Esophagus mucosa (tissue), 1 donor: ENCODE measurements around the gene U2AF1. TPM values are rescaled to one million over a fixed set of nuclear protein-coding genes. Genes with fewer than 3 reads are reported as not detected.

Source experiments
- total RNA-seq: library from RNA; stranded (reverse); gene quantifications from one replicate; pipeline ENCODE4 v1.2.4, GENCODE V29; 2023
- donor health status: DM: yes; HTN: yes; CAD: no.

The U2AF1 gene
- total RNA-seq, 1 donor from 2014 or later: 49.1 TPM

Other genes with a start within 250 kb of the U2AF1 start
- gene WDR4, start 228.0 kb downstream of the U2AF1 start, total RNA-seq: 19.8 TPM
- gene NDUFV3, start 214.3 kb downstream of the U2AF1 start, total RNA-seq: 17.7 TPM
- not detected for gene ERVH48-1, start 181.9 kb downstream of the U2AF1 start, total RNA-seq
- 12.1 TPM for gene PKNOX1, start 133.0 kb downstream of the U2AF1 start, total RNA-seq
- gene CBS, start 31.7 kb downstream of the U2AF1 start, total RNA-seq: 0.80 TPM
- not detected for gene CRYAA, start 61.4 kb upstream of the U2AF1 start, total RNA-seq